ENCODE measurements around the gene FUS. TPM values are rescaled to one million over a fixed set of nuclear protein-coding genes. Genes with fewer than 3 reads are reported as not detected.
"Not testable (repeated sequence)": the region's sequence is repeated elsewhere in the genome, so short reads cannot be mapped to it uniquely, and the experiment has no call there.

FUS gene
- total RNA-seq, 1 donor from 2014 or later: 224 TPM

DNA sequence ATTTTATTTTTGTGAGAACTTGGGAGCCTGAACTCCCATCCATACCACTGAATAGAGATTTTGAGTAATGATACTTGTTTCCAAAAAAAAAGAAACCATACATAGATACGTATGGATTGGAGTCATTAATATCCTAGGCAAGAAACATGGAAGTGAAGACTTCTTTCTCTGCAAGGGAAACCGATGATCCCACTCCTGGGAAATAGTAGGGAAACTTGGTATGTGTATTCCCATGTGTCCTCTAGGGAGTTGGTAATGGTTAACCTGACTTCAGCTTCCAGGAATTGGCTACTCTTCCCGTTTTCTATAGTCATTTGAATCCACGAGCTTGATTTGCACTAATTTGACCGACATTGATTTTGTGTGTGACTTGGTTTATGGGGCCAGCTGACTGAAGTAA lies 5.4 kb downstream of the FUS start:
- DNase-seq (ENCODE audit: low spot score): no peak

DNA sequence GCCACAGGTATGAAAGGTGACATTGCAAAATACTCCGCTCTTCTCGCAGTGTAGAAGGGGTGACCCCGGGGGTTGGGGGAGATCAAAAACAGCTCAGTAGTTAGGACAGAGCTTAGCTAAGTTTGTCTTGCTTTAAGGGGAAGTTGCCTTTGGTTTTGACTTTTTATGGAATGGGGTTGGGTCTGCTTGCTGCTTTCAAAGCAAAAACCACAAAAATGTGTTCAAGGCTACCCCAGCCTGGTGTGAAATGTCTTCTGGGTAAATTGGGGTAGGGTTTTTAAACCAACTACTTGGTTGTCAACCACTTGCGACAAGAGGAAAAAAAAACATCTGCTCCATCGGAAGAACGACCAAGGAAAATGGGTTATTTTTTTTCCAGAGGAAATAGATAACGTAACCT lies 6.2 kb downstream of the FUS start:
- no peak for DNase-seq (ENCODE audit: low spot score)

DNA sequence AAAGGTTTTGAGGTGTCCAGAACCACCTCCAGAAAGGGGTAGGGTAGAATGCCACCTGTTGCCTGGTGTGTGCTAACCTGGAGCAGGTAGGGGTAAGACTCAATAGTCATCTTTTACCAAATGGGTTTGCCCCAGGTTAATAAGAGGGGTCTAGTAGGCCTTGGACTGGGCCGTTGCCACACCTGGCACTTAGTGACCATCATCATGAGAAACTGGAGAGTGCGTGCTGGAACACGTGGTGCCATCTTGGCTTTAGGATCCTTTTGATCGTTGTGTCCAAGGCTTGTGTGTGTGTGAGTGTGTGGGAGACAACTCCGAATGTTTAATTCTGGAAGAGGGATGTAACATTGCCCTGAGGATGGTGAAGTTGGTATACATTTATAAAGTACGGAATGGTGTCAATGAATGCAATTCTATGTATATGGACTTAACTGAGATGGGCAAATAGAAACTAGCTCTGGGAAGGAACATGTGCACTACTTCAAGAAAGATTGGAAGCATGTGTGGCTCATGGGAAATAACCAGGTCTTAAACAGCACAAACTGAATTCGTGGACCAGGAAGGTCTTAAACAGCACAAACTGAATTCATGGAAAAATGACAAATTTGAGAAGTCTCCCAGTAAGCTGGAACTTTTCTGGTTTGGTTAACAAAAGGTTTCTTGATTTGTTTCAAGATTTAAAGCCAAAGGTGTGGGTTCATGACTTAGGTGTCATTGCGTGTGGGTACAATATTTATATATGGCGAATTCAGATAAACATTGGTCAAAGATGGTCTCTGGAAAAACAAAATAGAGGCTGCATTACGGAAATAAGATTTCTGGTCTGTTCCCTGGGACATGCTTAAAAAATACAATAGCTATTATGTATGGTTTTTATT lies 7.2 kb downstream of the FUS start:
- no peak for DNase-seq (ENCODE audit: low spot score)

DNA sequence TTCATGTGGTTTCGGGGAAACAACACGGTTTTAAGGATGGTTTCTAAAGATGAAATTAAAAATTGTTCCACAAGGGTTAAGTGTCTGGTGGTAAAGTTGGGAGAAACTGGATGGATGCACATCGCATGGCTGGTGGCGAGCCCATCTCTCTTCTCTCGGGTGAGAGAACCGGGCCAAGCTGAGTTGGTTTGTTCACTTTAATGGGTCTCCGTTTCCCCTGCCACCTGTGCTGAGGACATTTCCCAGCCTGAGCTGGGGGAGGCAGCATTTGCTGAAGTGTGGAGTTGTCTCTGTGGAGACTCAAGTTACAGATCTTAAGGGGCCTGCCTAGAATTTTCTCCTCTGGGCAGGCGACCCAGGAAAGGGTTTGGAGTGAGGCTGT lies 7.9 kb downstream of the FUS start:
- no peak for DNase-seq (ENCODE audit: low spot score)

DNA sequence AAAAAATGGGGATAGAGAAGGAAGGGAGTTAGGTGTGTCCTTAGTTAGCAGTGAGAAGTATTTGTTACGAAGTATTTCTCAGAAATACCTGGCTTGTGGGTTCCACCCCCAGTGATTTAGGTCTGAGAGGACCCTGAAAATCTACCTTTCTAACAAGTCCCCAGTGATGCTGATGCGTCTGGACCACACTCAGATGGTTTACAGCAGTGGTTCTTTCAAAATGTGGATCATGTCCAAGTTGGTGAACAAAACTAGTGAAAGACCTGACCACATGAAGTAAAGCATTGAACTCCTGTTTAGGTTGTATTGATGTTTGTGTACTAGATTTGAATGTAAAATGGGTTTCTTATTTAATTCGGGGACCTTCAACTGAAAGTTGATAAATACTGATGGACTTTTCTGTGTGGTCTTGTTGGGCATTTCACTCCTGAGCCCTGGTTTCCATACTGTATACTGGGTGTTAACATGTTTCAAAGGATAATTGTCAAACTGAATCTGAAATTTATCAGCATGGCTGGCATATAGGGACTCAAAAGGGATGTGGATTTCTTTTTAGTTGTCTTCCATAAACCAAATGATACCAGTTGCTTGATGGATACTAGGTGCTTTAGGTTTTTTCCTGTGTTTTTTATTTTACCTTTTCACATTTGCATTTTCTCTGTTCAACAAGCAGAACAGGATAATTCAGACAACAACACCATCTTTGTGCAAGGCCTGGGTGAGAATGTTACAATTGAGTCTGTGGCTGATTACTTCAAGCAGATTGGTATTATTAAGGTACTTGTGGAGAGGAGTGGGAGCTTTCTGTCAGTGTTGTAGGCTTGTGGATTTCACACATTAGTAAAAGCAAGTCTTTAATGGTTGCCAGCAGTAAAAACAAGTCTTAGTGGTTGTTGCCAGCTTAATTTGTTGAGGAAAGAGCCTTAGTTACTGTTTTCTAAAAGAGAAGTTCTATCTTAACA lies 8.8 kb downstream of the FUS start:
- DNase-seq (ENCODE audit: low spot score): no peak

DNA sequence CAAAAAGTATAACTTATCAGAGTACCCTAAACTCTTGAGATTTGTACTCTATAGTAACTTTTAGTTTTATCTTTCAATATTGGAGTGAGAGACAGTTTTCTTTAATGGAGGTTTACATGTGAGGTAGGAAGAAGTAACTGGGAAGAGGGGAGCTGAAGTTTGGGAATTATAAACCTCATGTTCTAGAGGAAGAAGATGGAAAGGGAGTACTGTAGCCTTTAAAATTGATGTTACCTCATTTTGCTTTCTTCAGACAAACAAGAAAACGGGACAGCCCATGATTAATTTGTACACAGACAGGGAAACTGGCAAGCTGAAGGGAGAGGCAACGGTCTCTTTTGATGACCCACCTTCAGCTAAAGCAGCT lies 9.5 kb downstream of the FUS start:
- DNase-seq (ENCODE audit: low spot score): no peak

DNA sequence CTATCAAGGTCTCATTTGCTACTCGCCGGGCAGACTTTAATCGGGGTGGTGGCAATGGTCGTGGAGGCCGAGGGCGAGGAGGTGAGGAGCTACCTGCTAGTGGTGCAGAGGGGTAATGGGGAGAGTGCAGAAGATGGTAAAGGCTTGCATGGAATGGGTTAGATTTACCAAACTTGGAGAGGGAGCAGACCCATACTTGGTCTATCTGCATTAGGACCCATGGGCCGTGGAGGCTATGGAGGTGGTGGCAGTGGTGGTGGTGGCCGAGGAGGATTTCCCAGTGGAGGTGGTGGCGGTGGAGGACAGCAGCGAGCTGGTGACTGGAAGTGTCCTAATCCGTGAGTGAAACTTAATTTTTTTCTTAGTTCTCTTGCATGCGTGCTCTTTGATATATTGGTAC lies 10.1 kb downstream of the FUS start:
- DNase-seq (ENCODE audit: low spot score): no peak

DNA sequence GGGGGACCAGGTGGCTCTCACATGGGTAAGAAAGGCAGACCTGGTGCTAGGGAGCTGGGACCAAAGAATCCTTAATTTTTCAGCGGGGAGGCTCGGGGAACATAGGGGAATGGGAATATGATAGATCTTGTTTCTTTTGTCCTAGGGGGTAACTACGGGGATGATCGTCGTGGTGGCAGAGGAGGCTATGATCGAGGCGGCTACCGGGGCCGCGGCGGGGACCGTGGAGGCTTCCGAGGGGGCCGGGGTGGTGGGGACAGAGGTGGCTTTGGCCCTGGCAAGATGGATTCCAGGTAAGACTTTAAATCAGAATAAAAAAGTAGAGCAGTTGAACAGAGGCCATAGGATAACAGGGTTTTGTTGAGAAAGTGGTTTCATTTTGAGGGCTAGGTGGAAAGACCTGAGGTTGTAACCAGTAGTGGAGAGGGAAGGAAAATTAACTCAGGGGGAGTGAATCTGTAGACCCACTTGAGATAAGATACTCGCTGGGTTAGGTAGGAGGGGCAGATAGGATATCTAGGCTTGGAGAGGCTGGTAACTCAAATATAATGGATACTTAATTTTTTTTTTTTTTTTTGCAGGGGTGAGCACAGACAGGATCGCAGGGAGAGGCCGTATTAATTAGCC lies 11.0 kb downstream of the FUS start:
- no peak for DNase-seq (ENCODE audit: low spot score)

DNA sequence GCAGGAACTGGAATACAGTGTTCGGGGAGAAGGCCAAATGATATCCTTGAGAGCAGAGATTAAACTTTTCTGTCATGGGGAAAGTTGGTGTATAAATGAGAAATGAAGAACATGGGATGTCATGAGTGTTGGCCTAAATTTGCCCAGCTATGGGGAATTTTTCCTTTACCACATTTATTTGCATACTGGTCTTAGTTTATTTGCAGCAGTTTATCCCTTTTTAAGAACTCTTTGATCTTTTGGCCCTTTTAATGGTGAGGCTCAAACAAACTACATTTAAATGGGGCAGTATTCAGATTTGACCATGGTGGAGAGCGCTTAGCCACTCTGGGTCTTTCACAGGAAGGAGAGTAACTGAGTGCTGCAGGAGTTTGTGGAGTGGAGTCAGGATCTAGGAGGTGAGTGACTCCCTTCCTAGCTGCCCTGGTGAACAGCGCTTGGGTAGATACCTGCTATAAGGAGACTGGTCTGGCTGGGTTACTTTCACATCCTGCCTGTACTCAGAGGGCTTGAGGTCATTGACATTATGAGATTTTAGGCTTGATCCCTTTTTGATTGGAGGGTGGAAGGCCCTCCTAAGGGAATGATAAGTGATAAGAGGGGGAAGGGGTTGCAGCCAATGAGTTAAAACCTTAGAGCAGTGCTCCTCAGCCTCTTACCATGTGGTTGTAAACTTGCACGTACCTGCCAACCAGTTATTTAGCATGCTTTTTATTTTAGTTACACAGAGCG lies 11.9 kb downstream of the FUS start:
- no peak for DNase-seq (ENCODE audit: low spot score)

DNA sequence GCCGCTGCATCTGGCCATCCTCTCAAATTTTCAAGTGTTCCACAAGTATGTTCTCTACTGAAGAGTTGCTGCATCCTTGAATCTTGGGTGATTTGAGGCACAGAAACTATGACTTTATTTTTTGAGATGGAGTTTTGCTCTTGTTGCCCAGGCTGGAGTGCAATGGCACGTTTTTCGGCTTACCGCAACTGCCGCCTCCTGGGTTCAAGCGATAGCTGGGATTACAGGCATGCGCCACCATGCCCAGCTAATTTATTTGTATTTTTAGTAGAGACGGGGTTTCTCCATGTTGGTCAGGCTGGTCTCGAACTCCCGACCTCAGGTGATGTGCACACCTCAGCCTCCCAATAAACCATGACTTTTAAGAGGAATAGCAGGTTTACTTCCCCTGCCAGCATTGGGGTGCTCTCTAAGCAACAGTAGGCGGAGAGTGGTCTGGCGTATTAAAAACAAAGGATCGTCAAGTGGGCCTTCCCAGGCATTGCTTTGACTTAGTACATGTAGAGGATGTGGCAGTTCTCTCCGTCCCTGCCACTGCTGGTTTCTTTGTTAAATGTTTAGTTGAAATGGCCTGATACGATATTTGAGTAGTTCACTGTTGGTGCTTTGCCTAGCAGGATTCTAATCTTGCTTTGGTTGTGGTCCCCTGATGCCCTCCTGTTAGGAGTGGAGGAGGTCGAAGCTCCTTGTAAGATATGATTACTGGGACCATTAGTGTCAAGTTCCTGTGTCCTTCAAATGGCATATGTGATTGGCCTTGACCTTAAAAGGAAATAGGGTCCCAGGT lies 13.1 kb downstream of the FUS start:
- DNase-seq (ENCODE audit: low spot score): peak; percentile 45

DNA sequence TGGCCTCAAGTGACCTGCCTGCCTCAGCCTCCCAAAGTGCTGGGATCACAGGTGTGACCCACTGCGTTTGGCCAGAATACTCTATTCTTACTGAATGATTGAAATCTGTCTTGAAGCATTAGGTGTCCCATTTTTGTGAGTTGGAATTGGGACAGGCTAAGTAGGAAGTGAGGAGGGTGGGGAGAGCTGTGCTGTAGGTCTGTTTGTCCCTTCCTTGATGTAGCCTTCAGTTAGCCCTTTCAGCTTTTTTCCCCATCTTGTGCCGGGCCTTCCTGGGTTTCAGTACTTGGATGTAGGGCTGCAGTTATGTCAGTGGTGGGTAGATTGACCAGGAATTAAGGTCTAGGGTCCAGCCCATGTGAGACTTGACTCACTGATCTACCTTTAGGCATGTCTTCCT lies 13.9 kb downstream of the FUS start:
- DNase-seq (ENCODE audit: low spot score): peak; percentile 41

DNA sequence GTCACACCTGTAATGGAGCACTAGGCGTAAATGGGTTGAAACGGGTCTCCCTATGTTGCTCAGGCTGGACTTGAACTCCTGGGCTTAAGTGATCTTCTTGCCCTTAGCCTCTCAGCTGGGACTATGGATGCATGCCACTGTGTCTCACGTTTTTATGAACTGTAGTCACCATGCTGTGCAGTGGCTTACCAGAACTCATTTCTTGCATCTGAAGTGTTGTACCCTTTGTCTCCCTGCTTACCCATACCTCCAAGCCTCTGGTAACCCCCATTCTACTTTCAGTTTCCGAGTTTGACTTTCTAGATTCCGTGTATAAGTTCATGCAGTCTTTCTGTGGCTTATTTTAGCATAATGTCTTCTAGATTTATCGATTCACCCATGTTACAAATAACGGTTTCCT lies 15.0 kb downstream of the FUS start:
- no peak for DNase-seq (ENCODE audit: low spot score)

DNA sequence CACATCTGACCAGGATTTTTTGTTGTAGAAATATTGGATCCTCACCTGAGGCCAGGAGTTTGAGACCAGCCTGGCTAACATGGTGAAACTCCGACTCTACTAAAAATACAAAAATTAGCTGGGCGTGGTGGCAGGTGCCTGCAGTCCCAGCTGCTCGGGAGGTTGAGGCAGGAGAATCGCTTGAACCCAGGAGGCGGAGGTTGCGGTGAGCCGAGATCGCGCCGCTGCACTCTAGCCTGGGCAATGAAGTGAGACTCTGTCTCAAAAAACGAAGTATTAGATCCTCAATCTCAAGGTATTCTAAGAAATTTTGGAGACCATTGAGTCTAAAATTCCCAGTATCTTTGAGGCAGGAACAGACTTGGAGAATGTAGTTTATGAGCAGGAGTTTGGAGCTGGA lies 15.9 kb downstream of the FUS start:
- DNase-seq (ENCODE audit: low spot score): peak; percentile 39

DNA sequence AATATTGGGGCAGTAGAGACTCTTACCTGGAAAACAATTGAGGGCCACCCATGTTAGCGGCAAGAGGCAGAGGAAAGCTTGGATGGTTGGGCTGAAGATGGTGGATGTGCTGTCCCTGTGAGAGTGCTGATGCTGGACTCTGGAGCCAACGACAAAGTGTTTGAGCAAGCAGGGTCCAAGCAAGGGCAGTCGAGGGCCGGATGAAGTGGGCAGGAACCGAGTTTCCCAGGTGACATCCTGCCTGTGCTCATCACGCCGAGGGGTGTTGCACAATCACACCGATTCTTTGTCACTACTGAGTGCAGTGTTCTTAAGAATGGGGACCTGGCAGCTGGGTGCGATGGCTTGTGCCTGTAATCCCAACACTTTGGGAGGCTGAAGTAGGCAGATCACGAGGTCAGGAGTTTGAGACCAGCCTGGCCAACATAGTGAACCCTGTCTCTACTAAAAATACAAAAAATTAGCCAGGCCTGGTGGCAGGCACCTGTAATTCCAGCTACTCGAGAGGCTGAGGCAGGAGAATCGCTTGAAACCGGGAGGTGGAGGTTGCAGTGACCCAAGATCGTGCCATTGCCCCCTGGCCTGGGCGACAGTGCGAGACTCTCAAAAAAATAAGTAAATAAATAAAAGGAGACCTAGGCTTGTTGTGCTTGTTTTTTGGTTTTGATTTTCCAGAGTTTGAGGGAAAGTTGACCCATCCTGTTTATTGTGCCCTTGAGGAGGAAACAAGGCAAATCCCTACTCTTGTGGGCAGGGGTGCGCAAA lies 16.6 kb downstream of the FUS start:
- peak; percentile 85 for DNase-seq (ENCODE audit: low spot score)

DNA sequence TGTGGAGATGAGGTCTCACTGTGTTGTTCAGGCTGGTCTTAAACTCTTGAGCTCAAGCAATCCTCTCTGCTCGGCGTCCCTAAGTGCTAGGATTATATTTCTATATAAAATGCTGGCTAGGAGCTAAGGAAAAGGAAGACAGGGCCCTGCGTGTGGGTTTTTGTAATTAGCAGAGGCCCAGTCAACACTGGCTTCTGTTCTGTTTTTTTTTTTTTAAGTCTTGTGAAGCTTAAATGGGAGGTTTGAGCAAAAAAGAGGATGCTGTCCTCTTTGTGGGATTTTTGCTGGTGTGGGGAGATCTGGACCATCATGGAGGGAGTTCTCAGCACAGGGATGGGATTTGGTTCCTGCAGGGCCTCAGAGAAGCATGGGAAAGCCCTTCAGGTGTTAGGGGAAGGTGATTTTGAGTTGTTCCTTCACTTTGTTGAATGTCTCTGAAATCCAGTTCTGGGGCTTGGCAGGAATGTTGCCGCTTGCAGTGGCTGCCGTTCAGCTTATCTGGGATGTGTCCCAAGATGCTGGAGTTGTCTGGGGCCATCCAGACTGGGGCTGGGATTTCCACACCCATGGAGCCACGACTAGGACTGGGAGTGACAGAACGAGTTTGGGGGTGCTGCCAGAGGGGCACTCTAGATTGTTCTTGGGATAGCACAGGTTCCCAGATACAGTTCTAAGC lies 18.4 kb downstream of the FUS start:
- no peak for DNase-seq (ENCODE audit: low spot score)

DNA sequence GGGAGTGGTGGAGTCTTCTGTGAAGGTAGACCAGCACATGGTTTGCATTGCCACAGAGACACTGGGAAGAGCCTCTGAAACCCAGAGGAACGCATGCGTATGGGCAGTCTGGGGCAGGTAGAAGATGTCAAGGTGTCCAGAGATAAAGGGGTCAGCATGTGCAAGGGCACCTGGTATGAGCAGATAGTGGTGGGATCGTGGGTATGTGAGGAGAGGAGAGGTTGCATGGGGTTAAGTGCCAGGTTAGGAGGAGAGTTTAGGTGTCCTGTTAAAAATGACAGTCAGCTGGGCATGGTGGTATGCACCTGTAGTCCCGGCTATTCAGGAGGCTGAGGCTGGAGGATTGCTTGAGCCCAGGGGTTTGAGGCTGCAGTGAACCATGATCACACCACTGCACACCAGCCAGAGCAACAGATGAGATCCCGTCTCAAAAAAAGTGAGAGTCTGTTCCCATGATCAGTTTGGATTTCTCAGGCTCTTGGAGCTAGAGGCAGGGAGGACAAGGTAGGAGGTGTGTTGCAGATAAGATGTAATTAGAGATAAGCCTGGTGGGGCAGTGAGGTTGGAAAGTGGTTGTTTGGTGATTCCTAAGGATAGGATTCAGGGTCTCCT lies 19.6 kb downstream of the FUS start:
- no peak for DNase-seq (ENCODE audit: low spot score)

DNA sequence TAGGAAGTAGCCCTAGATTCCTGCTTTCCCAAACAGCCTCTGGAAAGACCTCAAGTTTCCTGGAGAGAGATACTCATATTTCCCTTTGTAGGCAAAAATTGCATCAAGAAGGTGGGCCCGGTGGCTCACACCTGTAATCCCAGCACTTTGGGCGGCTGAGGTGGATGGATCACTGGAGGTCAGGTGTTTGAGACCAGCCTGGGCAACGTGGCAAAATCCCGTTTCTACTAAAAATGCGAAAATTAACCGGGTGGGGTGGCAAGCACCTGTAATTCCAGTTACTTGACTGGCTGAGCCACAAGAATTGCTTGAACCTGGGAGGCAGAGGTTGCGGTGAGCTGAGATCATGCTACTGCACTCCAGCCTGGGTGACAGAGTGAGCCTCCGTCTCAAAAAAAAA lies 20.2 kb downstream of the FUS start:
- not testable (repeated sequence) for DNase-seq (ENCODE audit: low spot score)

DNA sequence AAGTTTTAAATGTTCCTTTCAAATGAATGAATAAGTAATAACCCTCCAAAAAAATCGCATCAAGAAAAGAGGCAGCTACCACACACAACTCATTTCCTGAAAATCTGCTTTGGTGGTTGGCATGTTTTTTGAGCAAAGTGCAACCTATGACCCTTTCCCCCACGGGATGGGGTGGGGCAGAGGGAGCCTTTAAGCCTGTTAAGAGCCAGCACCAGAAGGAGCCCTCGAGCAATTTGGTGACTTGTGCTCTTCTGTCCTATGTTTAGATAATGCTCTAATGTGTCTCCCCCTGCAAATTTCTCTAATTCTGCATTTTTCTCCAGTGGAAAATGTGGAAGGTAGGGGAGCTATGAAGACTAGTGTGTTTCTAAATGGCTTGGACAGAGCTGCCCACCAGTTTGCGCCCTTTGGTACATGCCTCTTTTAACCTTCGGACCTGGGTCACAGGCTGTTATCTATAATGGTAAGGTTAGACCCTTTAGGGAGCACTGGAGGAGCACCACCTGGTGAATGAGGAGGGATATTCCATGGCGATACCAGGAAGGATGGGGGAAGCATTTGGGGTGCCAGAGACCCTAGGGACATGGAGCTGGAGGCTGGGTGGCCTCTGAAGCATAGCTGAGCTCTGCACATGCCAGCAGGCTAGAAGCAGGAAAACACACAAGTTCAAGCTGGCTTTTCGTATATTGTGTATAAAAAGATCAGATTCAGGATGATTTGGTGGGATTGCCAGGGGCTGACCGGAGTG lies 21.1 kb downstream of the FUS start:
- DNase-seq (ENCODE audit: low spot score): peak; percentile 20

Measured in mesenteric fat pad (tissue), 1 donor.